NCI-H1694 (cell line): ENCODE results near the gene EPB41.

Experiments used
- DNase-seq: peaks from one replicate; lab custom pipeline; 2025; lab: John Stamatoyannopoulos, UW

EPB41 gene

DNA sequence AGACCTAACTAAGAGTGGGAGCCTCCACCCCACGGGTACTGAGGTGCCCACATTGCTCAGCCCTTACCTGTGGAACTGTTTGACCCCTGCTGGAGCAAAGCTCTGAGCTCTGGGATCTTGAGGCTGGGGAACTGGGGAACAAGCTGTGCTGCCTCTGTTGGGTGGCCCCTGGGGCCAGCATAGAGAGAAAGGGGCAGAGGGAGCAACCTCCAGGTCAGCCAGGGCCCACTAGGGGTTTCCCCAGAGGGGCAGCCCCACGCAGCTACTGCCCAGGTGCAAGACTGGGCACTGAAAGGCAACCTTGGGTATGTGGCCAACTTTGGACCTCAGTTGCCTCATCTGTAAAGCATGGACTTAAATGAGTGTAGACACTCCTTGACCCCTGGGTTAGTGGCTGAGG, 23.5 kb upstream of the EPB41 start:
- DNase-seq = no peak

DNA sequence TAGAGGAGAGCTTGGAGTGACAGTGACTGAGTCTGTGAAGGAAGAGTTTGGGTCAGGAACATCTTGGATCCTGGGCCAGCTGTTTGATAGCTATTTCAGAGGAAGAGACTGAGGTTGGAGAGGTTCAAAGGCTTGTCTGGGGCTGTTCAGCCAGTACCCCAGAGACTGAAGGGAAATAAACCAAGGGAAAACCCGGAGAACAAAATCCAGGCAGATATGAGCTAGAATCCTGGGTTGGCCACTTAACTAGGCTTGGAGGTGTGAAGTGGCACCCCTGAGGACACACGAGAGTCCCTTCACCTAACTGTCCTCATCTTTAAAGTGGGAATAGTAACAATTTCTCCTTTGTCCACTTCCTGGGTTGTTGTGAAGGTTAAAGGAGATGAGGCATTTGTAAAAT, 23.1 kb upstream of the EPB41 start:
- DNase-seq = no peak

DNA sequence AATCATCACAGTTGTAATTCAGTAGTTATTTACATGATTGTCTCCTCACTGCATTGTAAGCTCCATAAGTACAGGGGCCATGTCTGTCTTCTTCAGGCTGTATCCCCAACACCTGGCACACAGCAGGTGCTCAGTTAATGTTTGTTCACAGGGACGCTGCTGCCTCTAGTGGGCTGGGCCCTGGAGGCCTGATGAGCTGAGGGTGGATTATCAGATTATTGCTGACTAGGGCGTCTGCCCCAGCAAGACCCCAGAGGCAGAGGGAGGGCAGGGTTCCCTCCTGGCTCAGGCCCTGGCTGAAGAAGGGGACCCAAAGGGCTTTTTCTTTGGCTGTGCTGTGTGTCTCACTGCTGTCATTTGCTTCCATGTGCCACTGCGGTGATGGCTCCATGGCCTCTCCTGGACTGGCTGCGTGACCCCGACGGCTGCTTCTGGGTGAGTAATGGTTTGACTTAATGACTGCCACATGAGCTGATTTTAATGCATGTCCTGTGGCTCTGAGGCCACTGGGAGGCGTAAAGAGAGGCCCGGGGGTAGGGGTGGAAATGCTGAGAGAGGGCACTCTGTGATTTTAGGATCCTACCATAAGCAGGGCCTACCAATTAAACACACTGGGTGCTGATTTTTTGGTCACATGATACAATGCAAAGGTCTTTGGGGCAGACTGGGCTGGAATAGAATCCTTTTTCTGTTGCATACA, 20.8 kb upstream of the EPB41 start:
- DNase-seq = no peak

DNA sequence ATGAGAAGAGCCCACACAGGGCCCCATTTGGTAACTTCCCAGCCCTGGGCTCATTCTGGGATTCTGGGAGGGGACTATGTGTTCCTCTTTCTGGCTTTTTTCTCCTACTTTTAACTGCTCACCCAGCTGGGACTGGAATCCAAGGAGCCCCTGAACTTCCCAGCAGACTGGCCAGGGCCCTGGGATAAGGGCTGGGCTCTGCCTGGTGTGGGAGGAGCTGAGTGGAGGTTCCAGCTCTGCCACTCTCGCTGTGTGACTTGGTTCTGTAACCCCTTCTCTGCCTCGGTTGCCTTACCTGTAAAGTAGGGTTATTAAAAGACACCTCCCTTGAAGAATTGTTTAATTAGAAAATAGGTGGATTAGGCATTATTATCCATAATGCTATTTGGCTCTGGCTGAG, 19.6 kb upstream of the EPB41 start:
- no peak for DNase-seq

DNA sequence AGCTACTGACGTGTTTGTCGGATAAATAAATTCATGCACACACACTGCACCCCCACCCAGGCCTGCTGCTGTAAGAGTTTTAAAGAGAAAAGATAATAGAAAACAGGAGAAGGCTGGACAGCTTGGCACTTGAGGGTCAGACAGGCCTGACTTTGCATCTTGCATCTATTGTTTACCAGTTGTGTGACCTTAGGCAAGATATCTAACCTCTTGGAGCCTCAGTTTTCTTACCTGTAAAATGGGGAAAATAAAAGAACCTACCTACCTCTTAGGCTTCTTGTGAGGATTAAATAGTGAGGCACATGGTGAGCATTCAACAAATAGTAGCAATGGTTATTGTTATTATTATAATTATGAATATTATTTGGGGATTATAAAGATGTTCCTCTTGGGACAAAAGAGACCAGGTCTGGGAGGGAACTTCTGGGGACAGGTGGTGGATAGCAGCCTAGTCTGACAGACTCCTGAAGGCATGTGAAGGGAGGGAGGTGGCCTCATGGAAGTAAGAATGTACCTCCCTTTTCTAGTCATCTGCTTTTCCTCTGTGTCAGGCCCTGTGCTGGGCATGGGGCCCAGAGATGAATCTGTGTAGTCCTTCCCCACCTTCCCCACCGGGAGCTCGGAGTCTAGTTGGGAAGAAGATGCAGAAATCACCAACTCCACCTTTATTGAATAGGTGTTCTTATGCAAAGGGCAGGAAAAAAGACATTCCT, 18.3 kb upstream of the EPB41 start:
- no peak for DNase-seq

DNA sequence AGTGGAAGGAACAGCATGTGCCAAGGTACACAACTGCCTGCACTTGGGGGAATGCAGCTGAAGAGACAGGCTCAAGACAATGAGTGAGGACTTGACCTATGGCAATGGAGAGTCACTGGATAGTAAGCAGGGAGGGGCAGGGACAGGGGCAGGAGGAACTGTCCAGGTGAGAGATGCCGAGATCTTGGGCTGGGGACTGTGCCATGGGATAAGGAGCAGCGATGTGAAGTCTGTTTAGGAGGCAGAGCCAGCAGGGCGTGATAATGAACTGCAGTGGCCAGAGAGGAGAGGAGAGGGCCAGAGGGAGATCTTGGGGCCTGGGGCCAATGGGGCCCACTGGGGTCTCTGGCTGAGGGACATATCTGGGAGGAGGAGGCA, 17.8 kb upstream of the EPB41 start:
- DNase-seq = no peak

DNA sequence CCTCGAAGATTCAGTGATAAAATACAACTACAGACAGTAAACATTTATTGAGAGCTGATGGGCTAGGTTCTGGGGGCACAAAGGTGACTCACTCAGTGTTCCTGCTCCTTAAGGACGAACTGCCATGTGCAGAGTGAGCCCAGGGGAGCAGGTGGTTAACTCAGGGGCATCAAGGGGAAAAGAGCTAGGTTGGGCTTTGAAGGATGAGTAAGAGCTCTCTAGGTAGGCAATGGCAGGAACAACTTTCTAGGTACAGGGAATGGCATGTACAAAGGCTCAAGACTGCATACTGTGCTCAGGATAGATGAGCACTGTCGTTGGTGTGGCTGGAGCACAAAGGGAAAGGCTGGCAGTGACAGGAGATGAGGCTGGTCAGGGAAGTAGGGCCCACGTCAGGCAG, 16.6 kb upstream of the EPB41 start:
- no peak for DNase-seq

DNA sequence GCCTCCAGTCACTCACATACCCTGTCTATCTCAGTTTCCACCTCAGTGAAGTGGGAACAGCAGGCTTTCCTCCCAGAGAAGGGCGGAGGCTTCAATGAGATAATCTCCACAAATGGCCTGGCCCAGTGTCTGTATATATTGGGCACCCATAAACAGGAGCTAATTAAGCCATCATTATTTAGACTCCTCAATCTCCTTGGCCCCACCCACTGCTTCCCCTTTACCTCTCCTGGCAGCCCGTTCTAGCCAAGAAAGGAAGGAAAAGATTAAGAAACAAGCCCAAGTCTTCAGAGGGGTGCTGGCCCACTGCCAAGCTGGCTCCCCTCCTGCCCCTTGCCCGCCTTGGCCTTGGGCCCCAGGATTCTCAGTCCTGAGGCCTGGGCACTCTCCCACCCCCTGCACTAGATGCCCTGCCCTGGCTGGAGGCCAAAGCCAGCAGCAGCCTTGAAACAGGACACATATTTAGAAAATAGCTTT, 15.9 kb upstream of the EPB41 start:
- DNase-seq = no peak

DNA sequence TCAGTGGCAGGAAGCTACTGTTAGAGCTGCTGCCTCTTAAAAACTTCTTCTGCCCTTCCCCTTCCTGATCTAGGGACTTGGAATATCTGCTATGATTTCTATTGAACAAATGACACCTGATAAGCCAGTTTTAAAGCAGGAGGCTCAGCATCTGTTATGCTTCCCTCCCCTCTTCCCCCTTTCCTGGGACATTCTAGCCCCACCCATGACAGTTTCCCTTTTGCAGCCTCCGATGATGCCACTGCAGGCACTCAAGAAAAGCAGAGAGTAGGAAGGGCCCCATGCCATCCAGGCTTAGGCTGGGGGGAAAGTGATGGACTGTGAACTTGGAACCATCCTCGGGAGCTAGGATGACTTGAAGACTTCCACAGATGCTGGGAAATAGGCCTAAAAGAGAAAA, 15.1 kb upstream of the EPB41 start:
- DNase-seq = no peak

DNA sequence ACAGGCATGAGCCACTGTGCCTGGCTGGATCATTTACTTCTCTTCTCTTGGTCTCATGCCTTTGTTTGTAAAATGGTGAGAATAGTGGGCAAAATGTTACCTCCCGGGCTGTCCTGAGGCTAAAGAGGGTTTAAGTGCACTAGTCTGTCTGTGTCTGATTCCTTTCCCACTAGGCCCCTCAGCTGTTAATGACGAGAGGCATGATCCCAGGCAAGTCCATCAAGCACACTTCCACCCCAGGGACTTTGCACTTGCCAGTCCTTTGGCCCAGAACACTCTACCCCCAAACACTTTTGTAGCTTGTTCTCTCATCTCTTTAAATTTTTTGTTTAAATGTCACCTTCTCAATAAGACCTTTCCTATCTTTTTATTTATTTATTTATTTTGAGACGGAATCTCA, 13.8 kb upstream of the EPB41 start:
- no peak for DNase-seq

DNA sequence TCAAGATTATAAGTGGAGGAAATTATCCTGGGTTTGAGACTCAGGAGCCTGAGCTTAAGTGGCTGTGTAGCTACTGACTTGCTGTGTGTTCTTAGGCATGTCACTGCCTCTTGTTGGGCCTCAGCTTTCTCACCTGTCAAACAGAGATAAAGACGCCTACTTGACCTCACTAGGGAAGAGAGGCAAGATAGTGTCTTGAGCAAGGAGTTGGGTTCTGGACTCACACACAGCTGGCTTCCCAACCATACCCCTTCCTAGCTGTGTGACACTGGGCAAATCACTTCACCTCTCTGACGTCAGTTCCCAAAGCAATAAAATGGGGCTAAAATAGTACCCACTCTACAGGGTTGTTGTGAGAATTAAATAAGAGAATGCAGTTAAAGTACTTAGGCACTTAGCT, 11.6 kb upstream of the EPB41 start:
- DNase-seq = no peak

DNA sequence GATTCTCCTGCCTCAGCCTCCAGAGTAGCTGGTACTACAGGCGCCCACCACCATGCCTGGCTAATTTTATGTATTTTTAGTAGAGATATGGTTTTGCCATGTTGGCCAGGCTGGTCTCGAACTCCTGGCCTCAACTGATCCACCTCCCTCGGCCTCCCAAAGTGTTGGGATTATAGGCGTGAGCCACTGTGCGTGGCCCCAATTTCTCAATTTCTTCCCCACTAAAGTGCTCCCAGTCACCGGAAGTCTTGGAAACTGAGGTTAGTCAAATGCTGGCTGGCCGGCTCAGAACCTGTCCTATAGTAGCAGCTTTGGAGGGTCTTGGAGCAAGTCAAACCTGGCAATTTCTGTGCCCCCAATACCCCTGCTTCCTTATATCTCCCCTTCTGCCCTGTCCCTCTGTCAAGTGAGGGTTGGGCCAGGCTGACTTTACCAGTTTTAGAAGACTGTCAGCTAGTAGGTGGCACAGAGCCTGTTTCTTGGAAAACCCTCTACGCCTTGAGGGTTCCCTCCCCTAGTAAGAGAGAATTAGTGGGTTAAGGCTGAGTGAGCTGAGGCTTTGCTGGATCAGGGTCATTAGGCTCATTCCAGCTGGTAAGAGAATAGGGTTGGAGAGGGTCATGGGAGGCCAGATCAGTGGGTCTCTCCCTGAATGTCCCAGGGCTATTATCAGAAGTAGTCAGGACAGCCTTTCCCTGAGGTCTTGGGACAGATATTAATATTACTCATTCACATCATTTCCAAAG, 8.3 kb upstream of the EPB41 start:
- no peak for DNase-seq

DNA sequence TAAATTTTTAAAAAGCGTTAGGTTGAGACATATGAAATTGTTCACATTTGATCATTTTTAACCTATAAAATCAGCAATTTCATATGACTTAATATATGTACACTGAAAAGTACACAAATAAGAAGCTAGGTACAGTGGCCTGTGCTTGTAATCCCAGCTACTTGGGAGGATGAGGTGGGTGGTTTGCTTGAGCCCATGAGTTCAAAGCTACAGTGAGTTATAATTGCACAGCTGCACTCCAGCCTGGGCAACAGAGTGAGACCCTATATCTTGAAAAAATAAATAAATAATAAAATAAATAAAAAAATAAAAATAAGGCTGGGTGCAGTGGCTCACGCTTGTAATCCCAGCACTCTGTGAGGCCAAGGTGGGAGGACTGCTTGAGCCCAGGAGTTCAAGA, 5.2 kb upstream of the EPB41 start:
- DNase-seq = no peak

DNA sequence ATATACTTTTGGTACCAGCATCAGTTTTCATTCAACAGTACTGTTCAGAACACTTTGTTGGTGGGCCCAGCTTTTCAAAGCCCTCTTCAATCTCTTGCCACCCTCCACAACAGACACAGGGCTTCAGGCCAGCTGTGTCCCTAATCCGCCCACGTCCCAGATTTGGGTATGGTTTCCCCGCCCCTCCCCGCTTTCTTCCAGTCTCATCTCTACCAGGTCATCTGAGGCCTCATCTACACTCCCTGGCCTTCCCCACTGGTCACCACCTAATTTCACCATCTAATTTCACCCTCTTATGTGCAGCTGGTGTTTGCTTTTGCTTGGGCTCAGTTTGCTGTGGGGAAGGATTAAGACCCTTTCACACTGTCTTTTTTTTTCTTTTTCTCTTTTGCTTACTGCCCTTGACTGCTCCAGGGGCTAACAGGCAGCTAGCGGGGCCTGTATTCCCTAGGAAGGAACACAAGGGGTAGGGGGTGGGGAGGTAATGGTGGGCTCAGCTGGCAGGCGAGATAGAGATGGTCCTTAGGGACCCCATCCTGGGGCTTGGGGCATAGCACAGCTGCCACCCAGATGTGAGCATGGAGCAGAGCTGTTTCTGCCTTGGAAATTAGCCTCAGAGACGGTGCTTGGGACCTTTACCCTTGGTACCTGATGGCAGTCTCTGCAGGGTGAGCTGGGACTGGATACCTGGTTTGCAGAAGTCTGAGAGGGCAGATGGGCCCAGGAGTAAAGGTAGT, 3.8 kb upstream of the EPB41 start:
- DNase-seq = no peak

DNA sequence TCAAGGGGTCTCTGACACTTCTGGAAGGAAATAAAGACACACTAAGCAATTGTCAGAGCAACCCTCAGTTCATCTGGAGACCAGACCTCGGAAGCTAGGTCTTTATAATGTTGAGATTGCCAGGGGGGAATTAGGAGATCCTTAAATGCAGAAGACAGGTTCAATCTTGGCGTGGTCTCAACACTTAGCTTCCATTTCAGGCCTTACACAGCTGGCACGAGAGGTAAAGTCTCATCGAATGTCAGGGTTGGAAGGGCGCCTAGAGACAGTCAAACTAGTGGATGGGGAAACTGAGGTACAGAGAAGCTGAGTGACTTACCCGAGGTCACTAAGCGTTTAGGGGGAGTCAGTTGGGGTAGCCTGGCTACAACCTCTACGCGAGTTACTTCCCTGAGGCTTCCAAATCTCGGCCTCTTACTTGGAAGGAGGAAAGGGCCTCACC, 562 bp upstream of the EPB41 start:
- DNase-seq = no peak

DNA sequence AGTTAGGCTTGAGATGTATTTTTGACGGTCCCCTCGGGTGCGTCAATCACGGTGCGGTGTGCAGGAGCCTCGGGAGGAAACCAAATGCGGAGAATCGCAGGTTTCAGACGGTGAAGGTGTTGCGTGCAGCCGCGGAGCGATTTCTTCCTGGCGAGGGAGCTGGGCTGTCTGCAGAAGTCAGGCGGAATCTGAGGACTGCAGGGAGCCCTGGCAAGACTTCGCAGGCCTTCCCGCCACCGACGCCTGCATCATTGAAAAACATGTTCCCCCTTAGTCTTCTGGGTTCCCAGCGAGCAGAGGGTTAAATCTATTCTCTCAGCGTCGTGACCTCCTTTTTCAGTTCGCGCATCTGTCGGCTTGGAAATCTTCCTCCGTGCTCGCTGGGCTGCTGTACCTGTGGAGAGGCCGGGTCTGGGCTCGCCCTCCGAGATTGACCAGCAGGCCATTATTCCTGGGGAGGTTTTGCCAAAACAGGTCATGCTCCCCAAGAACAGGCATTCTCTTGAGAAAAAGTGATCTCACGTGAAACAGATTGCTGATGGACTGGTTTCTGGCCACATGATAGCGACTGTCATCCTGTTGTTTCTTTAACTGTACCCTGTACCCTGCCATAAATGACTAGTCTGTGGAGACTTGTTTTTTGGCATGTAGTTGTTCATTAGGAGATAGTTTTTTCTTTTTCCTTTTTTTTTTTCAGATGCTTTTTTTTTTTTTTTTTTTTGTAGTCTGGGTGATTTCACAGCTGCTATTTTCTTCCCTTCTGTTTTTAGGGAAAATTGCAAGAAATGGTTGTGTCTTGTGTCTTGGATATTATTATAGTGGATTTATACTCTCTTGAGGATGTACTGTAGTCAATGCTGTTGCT, 894 bp downstream of the EPB41 start:
- DNase-seq = no peak

DNA sequence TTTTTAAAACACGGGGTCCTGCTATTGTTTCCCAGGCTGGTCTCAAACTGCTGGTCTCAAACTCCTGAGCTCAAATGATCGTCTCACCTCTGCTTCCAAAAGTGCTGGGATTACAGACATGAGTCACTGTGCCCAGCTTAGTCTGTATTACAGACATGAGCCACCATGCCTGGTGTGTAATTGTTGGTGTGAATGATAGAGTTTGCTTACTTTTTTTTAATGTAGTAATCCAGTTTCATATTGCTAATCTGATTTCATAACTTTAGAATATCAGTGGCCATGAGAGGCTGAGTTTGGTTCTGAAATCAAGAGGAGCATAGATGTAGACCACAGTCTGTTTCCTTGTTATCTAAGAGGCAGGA, 3.4 kb downstream of the EPB41 start:
- DNase-seq = no peak

DNA sequence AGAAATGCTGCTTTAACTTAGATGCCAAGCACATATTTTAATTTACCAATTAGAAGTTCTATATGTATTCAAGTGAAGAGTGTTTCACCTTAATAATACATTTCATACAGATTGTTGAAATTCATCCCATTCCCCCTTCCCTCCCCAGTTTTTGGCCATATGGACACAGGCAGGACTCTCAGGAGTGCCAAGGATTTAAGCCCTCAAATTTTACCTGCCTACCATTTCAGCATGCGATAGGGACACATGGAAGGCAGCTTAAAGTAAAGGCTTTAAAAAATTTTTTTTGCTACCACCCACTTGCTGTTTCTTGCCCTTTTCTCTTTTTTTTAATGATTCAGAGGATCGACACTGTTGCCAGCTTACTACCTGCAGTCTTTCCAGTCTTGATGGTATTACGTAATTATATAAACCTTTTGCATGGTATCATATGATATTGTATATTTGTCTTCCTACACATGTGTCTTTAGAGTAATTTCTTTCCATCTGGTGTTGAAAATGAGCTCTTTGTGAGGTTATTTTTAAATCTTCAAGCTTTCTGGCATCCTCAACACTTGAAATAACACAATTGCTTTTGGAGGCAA, 7.0 kb downstream of the EPB41 start:
- no peak for DNase-seq

DNA sequence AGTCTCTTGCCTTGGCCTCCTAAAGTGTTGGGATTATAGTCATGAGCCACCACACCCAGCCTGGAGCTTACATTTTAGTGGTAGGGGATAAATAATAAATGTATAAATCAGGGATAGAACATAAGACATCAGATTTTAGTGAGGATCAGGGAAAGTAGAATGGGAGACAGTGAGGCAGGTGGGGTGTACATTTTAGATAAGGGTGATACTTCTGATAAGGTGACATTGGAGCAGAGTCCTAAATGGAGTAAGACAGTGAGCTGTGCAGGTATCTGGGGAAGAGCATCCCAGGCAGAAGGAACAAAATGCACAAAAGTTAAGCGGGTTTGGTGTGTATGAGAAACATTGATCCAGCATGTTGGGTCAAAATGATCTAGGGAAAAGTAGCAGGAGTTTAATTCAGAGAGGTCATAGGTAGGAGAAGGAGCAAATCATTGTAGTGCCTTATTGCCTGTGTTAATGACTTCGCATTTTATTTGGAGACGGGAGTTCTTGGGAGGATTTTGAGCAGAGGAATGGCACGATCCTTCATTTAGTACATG, 11.1 kb downstream of the EPB41 start:
- no peak for DNase-seq

DNA sequence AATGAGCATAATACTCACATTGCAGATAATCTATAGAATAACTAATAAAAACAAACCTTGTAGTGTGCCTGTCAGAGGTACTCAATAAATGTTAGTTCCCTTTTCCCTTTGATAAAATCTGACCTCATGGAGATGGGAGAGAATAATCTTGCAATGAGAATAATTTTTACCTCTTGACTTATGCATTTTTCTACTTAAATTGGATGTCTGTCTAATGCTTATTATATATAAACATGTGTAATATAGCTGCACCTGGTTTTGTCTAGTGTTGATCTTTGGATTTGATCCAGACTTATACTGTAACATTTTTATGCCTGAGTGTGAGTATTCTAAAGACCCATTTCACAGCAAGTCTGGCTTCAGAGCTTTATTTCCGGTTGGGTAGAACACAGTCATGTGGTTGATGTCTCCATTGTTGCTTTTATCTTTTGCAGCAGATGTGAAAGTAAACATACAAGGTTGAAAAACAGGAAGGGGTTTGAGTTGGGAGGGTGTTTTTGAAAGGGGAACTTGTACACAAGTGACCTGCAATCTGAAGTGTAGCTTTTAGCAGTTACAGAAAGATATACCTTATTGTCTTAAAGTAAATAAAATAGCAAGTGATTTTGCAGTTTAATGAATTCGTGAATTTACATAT, 12.4 kb downstream of the EPB41 start:
- no peak for DNase-seq
